ENCODE results near the gene TGFB2.

The TGFB2 gene

GRCh38 chr1:218408942-218409341 lies 63.8 kb downstream of the TGFB2 start:
- Histone ChIP-seq H3K27ac (ENCODE audit: poor library complexity, severe bottlenecking) (no peak overlapping the region), H3K4me3 (ENCODE audit: severe bottlenecking) (no peak overlapping the region), H3K36me3 (ENCODE audit: low read depth) (no peaks in the 10 kb centered on the region), H3K27me3 (ENCODE audit: insufficient read depth, poor library complexity, severe bottlenecking) (no peaks in the 10 kb centered on the region), H3K9me3 (ENCODE audit: severe bottlenecking) (no peaks in the 10 kb centered on the region), H3K4me1 (ENCODE audit: insufficient read depth, poor library complexity, severe bottlenecking) (no peaks in the 10 kb centered on the region)
- DNase-seq (ENCODE audit: low spot score) = no peak
- TF ChIP-seq CTCF (IDR thresholded peaks at IDR 0.05; ENCODE audit: poor library complexity, severe bottlenecking) = no peak
- ATAC-seq (ENCODE audit: low read depth) = no peak

DNA sequence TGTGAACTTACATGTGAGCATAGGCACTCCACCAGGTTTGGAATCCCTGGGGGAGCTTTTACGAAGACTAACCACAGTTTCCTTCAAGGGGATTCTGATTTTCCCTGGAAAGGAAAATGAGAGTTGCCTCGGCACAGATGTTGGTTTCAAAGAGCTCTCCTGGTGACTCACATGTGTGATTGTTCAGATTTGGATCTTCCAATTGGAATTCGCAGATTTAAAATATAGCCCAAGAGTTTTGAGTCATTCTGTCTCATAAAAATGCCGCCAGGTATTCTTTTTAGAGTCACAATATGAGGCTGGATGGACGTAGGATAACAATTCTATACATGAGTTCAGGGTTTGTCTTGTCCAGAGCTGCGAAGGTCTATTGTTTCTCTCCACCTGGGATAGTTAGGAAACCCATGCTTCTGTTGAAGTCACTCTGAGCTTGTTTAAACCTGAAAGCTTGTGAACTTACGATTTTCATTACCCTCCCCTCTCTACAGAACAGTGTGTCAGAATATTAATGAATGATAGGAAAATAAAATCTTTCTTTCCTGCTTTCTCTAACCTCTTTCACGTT lies 64.9 kb downstream of the TGFB2 start:
- TF ChIP-seq CTCF (IDR thresholded peaks at IDR 0.05; ENCODE audit: poor library complexity, severe bottlenecking) = no peak
- H3K4me3 ChIP-seq (ENCODE audit: severe bottlenecking) = no peak overlapping the region
- no peaks in the 10 kb centered on the region for H3K4me1 ChIP-seq (ENCODE audit: insufficient read depth, poor library complexity, severe bottlenecking)
- peak overlapping the region; percentile 39 for H3K27ac ChIP-seq (ENCODE audit: poor library complexity, severe bottlenecking)
- ATAC-seq (ENCODE audit: low read depth) = peak; percentile 23; the same call in 1 of the 3 replicates
- no peak for DNase-seq (ENCODE audit: low spot score)
- H3K27me3 ChIP-seq (ENCODE audit: insufficient read depth, poor library complexity, severe bottlenecking) = no peaks in the 10 kb centered on the region
- H3K9me3 ChIP-seq (ENCODE audit: severe bottlenecking) = no peaks in the 10 kb centered on the region
- no peaks in the 10 kb centered on the region for H3K36me3 ChIP-seq (ENCODE audit: low read depth)

- H3K4me1 ChIP-seq (ENCODE audit: insufficient read depth, poor library complexity, severe bottlenecking) = no peaks in the 10 kb centered on the region
- ATAC-seq (ENCODE audit: low read depth) (no peak), DNase-seq (ENCODE audit: low spot score) (no peak)
- TF ChIP-seq CTCF (IDR thresholded peaks at IDR 0.05; ENCODE audit: poor library complexity, severe bottlenecking) = no peak
- no peaks in the 10 kb centered on the region for H3K9me3 ChIP-seq (ENCODE audit: severe bottlenecking)
- H3K27me3 ChIP-seq (ENCODE audit: insufficient read depth, poor library complexity, severe bottlenecking) = no peaks in the 10 kb centered on the region
- H3K36me3 ChIP-seq (ENCODE audit: low read depth) = no peaks in the 10 kb centered on the region
- no peak overlapping the region for H3K27ac ChIP-seq (ENCODE audit: poor library complexity, severe bottlenecking)
- H3K4me3 ChIP-seq (ENCODE audit: severe bottlenecking) = no peak overlapping the region
Measured at GRCh38 chr1:218411101-218411500, 66.0 kb downstream of the TGFB2 start.

DNA sequence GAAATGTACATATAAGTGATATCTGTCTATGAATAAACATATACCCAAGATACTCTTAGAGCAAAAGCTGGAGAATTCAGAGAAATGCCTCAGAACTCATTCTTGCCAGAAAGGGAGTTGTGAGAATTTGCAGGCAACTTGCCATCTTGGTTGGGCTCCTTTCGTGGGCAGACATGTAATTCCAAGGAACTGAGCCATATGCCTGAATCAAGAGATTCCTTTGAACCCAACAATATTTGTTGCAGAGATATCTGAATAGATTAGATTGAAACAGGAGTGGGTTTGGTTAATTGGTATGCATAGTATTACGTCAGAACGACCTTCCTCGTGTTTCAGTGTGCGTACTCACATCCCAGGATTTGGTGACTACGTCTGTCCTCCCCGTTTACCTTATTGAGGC lies 67.0 kb downstream of the TGFB2 start:
- H3K27ac ChIP-seq (ENCODE audit: poor library complexity, severe bottlenecking) = no peak overlapping the region
- H3K9me3 ChIP-seq (ENCODE audit: severe bottlenecking) = no peaks in the 10 kb centered on the region
- H3K4me3 ChIP-seq (ENCODE audit: severe bottlenecking) = no peak overlapping the region
- no peak for ATAC-seq (ENCODE audit: low read depth)
- no peak for DNase-seq (ENCODE audit: low spot score)
- H3K4me1 ChIP-seq (ENCODE audit: insufficient read depth, poor library complexity, severe bottlenecking) = no peaks in the 10 kb centered on the region
- no peak for TF ChIP-seq CTCF (IDR thresholded peaks at IDR 0.05; ENCODE audit: poor library complexity, severe bottlenecking)
- H3K36me3 ChIP-seq (ENCODE audit: low read depth) = no peaks in the 10 kb centered on the region
- H3K27me3 ChIP-seq (ENCODE audit: insufficient read depth, poor library complexity, severe bottlenecking) = no peaks in the 10 kb centered on the region

GRCh38 chr1:218413179-218413578 lies 68.0 kb downstream of the TGFB2 start:
- no peak overlapping the region for H3K4me3 ChIP-seq (ENCODE audit: severe bottlenecking)
- no peak for TF ChIP-seq CTCF (IDR thresholded peaks at IDR 0.05; ENCODE audit: poor library complexity, severe bottlenecking)
- DNase-seq (ENCODE audit: low spot score) = no peak
- no peaks in the 10 kb centered on the region for H3K4me1 ChIP-seq (ENCODE audit: insufficient read depth, poor library complexity, severe bottlenecking)
- no peak overlapping the region for H3K27ac ChIP-seq (ENCODE audit: poor library complexity, severe bottlenecking)
- no peak for ATAC-seq (ENCODE audit: low read depth)
- H3K27me3 ChIP-seq (ENCODE audit: insufficient read depth, poor library complexity, severe bottlenecking) = no peaks in the 10 kb centered on the region
- no peaks in the 10 kb centered on the region for H3K36me3 ChIP-seq (ENCODE audit: low read depth)
- no peaks in the 10 kb centered on the region for H3K9me3 ChIP-seq (ENCODE audit: severe bottlenecking)
